GM10847 (cell line): Measurements from ENCODE around the gene ASGR1.

Experiments used
- POLR2A ChIP-seq: IDR thresholded peaks from 2 replicates; pipeline ENCODE4 v1.6.1; 2011; ENCODE audit not compliant: insufficient read length; ENCODE audit errors: extremely low read depth

ASGR1 gene

DNA sequence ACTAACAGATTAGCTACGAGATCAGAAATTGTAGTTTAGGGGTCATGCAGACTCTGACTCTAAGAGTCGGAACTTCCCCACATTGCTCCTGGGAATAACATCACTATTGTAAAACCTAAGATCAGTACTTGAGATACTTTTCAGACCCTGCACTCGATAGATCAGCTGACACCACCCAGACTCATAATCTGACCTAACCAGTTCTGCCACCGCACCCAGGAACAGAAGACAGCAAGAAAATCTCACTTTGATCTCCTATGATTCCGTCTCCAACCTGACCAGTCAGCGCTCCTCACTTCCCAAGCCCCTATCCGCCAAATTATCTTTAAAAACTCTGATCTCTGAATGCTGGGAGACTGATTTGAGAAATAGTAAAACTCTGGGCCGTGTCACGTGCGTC lies 37.3 kb downstream of the ASGR1 start:
- TF ChIP-seq POLR2A, result no peak

GRCh38 chr17:7139400-7139799 lies 39.8 kb downstream of the ASGR1 start:
- no peak for TF ChIP-seq POLR2A

DNA sequence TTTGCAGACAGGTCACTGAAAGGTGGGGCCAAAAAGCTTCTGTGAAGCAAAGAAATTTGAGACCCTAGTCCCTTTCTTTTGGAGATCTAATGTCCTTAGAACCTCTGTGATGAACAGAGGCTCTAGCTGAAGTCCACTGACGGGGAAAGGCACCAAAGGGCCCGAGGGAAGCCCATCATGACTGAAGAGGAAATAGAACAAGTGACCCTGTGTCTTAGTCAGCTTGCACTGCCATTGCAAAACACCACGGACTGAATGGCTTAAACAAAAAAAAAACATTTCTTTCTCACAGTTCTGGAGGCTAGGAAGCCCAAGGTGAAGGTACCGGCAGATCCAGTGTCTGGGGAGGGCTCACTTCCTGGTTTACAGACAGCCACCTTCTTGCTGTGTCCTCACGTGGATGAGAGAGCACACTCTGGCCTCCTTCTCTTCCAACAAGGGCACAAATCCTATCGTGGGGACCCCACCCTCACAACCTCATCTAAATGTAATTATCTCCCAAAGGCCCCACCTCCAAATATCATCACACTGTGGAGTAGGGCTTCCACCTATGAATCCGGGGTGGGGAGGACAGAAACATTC lies 40.3 kb downstream of the ASGR1 start:
- no peak for TF ChIP-seq POLR2A

GRCh38 chr17:7137171-7137943 lies 41.8 kb downstream of the ASGR1 start:
- no peak for TF ChIP-seq POLR2A

DNA sequence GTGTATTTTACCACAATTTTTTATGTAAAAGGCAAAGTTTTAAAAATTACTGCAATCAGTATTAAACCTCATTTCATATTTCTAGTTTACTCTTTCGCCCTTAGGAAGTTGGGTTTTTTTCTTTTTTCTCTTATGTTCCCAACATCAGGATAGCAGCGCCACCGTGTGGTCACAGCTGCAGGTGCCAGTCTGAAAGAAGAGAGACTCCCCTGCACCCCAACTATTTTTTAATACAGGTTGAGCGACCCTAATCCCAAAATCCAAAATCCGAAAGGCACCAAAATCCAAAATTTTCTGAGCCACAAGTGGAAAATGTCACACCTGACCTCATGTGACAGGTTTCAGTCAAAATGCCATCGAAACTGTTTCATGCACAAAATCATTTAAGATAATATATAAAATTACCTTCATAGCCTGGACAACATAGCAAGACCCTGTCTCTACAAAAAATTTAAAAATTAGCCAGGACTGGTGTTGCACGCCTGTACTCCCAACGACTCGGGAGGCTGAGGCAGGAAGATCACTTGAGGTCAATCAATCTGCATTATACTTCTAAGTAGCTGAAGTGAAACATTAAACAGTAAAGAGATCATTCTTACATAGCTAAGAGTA lies 42.8 kb downstream of the ASGR1 start:
- no peak for TF ChIP-seq POLR2A

- no peak for TF ChIP-seq POLR2A
Observed at GRCh38 chr17:7133916-7134315, 45.3 kb downstream of the ASGR1 start.

DNA sequence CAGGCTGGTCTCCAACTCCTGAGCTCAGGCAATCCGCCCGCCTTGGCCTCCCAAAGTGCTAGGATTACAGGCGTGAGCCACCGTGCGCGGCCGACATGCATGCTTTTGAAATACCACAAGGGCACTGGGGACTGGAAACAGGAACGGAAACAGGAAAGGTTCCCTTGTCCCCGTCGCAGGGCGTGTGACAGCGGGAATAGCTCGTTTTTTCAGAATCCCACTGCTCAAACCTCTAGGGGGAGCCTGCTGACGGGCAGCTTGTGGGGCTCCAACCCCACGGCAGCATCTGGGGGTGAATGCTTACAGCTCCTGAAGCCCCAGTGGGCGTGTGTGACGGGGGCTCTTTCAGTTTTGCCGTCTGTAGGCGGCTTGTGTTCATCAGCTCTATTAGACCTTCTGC lies 45.7 kb downstream of the ASGR1 start:
- no peak for TF ChIP-seq POLR2A

GRCh38 chr17:7132511-7133094 lies 46.6 kb downstream of the ASGR1 start:
- no peak for TF ChIP-seq POLR2A

GRCh38 chr17:7131423-7131791 lies 47.8 kb downstream of the ASGR1 start:
- TF ChIP-seq POLR2A, result no peak

- no peak for TF ChIP-seq POLR2A
Observed at GRCh38 chr17:7130621-7131422, 48.3 kb downstream of the ASGR1 start.

DNA sequence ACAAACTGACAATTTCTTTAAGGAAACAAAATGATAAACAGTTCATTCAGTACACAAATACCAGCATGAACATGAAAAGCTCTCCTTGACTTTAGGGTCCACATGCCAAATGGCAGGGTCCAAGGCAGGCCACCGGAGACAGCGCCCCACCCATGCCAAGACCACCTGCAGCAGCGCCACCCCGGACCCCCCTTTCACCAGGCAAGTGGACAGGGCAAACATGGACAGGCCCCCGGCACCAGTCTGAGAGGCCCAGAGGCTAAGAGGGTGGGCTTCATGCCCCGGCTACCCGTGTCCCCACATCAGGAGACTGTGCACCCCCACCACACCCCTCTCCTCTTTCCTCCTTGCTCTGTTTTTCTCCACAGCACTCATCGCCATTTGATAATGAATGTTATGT lies 49.9 kb downstream of the ASGR1 start:
- no peak for TF ChIP-seq POLR2A

- TF ChIP-seq POLR2A, result no peak
Observed at GRCh38 chr17:7128160-7128559, 51.0 kb downstream of the ASGR1 start.

GRCh38 chr17:7124923-7125322 lies 54.2 kb downstream of the ASGR1 start:
- no peak for TF ChIP-seq POLR2A

- TF ChIP-seq POLR2A, result no peak
Observed at GRCh38 chr17:7123844-7124243, 55.3 kb downstream of the ASGR1 start.
